ENCODE measurements around the gene ZCCHC13.
A peak's percentile ranks its signal among the peaks of the same experiment; 100 is the strongest.

ZCCHC13 gene

DNA sequence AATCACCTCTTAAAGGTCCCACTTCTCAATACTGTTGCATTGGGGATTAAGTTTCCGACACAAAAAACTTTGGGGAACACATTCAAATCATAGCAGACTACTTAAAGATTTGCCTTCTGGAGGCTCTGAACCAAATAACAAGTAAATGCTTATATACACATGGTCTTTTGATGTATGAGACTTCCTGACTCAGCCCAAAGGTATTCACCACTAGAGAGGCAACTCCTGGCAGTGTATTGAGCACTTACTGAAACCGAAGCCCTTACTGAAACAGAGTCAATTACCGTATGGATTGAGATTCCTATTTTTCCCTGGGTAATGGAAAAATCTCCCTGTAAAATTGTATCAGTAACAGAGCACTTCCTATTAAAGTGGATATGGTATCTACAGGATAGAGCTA lies 45.4 kb downstream of the ZCCHC13 start:
- no peaks in the 10 kb centered on the region for H3K4me1 ChIP-seq (ENCODE audit: control insufficient read depth in 1 of 2, insufficient read depth in 2 of 2, low read length in 2 of 2)
- H3K4me3 ChIP-seq (ENCODE audit: low read depth in 1 of 2, low read length in 2 of 2), result no peak overlapping the region
- no peaks in the 10 kb centered on the region for H3K9me3 ChIP-seq (ENCODE audit: control insufficient read depth in 1 of 2, low read length in 2 of 2)
- H3K36me3 ChIP-seq (ENCODE audit: control insufficient read depth in 1 of 2, insufficient read depth in 2 of 2, low read length in 2 of 2), result no peaks in the 10 kb centered on the region
- no peak overlapping the region for H3K27ac ChIP-seq (ENCODE audit: low read depth, low read length)
- H3K9ac ChIP-seq (ENCODE audit: low read depth in 1 of 2, low read length in 2 of 2), result no peak overlapping the region
- no peaks in the 10 kb centered on the region for H3K27me3 ChIP-seq (ENCODE audit: control insufficient read depth in 1 of 2, insufficient read depth in 2 of 2, low read length in 2 of 2)

DNA sequence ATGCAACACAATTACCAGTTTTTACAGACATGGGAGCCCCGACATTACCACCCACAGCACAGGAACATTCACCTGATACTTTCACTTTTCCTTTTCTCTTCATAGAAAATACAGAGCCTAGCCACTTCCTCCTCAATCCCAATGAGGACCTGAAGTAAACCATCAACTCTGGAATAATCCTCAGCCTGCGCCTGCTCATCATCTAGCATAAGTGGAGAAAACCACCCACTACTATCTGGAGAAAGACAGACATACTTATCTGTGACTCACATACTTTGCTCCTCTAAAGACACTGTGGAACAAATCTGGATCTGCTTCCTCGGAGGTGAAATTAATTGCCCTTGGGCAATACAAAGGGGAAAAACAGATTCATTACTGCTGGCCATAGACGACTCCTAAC lies 47.8 kb downstream of the ZCCHC13 start:
- H3K4me3 ChIP-seq (ENCODE audit: low read depth in 1 of 2, low read length in 2 of 2), result peak overlapping the region; percentile 43 to 45
- H3K27me3 ChIP-seq (ENCODE audit: control insufficient read depth in 1 of 2, insufficient read depth in 2 of 2, low read length in 2 of 2), result no peaks in the 10 kb centered on the region
- no peak overlapping the region for H3K9ac ChIP-seq (ENCODE audit: low read depth in 1 of 2, low read length in 2 of 2)
- H3K27ac ChIP-seq (ENCODE audit: low read depth, low read length), result no peak overlapping the region
- H3K4me1 ChIP-seq (ENCODE audit: control insufficient read depth in 1 of 2, insufficient read depth in 2 of 2, low read length in 2 of 2), result no peaks in the 10 kb centered on the region
- H3K36me3 ChIP-seq (ENCODE audit: control insufficient read depth in 1 of 2, insufficient read depth in 2 of 2, low read length in 2 of 2), result no peaks in the 10 kb centered on the region
- no peaks in the 10 kb centered on the region for H3K9me3 ChIP-seq (ENCODE audit: control insufficient read depth in 1 of 2, low read length in 2 of 2)

DNA sequence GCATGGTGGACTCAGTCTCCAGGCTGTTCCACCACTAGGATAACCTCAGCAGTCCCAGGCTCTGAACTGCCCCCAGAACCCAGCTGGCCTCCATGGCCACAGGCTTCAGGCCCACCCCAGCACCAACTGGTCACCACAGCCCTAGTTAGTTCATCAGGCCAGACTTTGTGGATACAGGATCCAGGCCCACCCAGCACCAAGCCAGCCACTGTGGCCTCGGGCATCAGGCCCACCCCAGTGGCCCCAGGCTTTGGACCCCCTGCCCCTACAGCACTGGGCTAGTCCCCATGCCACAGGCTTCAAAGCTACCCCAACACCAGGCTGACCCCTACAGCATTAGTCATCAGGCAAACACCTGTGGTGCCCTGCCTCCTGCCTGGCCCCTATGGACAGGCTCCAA lies 50.0 kb downstream of the ZCCHC13 start:
- Histone ChIP-seq H3K36me3 (ENCODE audit: control insufficient read depth in 1 of 2, insufficient read depth in 2 of 2, low read length in 2 of 2) (no peaks in the 10 kb centered on the region), H3K27ac (ENCODE audit: low read depth, low read length) (no peak overlapping the region), H3K4me3 (ENCODE audit: low read depth in 1 of 2, low read length in 2 of 2) (no peak overlapping the region), H3K9me3 (ENCODE audit: control insufficient read depth in 1 of 2, low read length in 2 of 2) (no peaks in the 10 kb centered on the region), H3K27me3 (ENCODE audit: control insufficient read depth in 1 of 2, insufficient read depth in 2 of 2, low read length in 2 of 2) (no peaks in the 10 kb centered on the region), H3K4me1 (ENCODE audit: control insufficient read depth in 1 of 2, insufficient read depth in 2 of 2, low read length in 2 of 2) (no peaks in the 10 kb centered on the region), H3K9ac (ENCODE audit: low read depth in 1 of 2, low read length in 2 of 2) (no peak overlapping the region)
